Mesothelial cell of epicardium (in vitro differentiated cells): ENCODE data around the gene DENND1A. TPM values are rescaled to one million over a fixed set of nuclear protein-coding genes. Genes with fewer than 3 reads are reported as not detected.

Source experiments
- DNase-seq, 2 experiments: peaks; one replicate each; pipeline ENCODE4 v3.0.0; 2021; ENCODE audit warnings: low spot score in 2 of 2; ENCODE audit not compliant: unreplicated experiment in 2 of 2
- H3K27ac Mint-ChIP-seq: 2 replicates; pipeline ENCODE4 v1.8.0; 2021; ENCODE audit warnings: mixed read lengths
- H3K27me3 Mint-ChIP-seq: 2 replicates; pipeline ENCODE4 v1.8.0; 2021; ENCODE audit warnings: low read depth, mixed read lengths
- H3K36me3 Mint-ChIP-seq: 2 replicates; pipeline ENCODE4 v1.8.0; 2021; ENCODE audit warnings: mixed read lengths
- H3K4me1 Mint-ChIP-seq: 2 replicates; pipeline ENCODE4 v1.8.0; 2021; ENCODE audit warnings: mixed read lengths
- H3K4me3 Mint-ChIP-seq: 2 replicates; pipeline ENCODE4 v1.8.0; 2021; ENCODE audit warnings: mild to moderate bottlenecking, moderate library complexity, mixed read lengths
- H3K9me3 Mint-ChIP-seq: 2 replicates; pipeline ENCODE4 v1.8.0; 2021; ENCODE audit warnings: mixed read lengths
- total RNA-seq: library from RNA; stranded (reverse); gene quantifications from 3 replicates; pipeline ENCODE4 v1.2.1, GENCODE V29; 2021
- TF ChIP-seq, protein P1 (sequence below): fragments of 200-600 bp; sonication (generic); IDR thresholded peaks from one replicate; pipeline ENCODE4 v1.5.0; 2021; ENCODE audit warnings: antibody characterized with exemption; ENCODE audit not compliant: unreplicated experiment

The DENND1A gene
- total RNA-seq, 1 donor from 2014 or later: 23.4 TPM

- H3K36me3 Mint-ChIP-seq: no peaks in the 10 kb centered on the region
- H3K4me1 Mint-ChIP-seq: peaks cover 9% of the 10 kb centered on the region
- no peaks in the 10 kb centered on the region for H3K9me3 Mint-ChIP-seq
- no peak for DNase-seq
- no peak overlapping the region for H3K27ac Mint-ChIP-seq
- H3K27me3 Mint-ChIP-seq: no peaks in the 10 kb centered on the region
- no peak overlapping the region for H3K4me3 Mint-ChIP-seq
- TF ChIP-seq, protein P1, sequence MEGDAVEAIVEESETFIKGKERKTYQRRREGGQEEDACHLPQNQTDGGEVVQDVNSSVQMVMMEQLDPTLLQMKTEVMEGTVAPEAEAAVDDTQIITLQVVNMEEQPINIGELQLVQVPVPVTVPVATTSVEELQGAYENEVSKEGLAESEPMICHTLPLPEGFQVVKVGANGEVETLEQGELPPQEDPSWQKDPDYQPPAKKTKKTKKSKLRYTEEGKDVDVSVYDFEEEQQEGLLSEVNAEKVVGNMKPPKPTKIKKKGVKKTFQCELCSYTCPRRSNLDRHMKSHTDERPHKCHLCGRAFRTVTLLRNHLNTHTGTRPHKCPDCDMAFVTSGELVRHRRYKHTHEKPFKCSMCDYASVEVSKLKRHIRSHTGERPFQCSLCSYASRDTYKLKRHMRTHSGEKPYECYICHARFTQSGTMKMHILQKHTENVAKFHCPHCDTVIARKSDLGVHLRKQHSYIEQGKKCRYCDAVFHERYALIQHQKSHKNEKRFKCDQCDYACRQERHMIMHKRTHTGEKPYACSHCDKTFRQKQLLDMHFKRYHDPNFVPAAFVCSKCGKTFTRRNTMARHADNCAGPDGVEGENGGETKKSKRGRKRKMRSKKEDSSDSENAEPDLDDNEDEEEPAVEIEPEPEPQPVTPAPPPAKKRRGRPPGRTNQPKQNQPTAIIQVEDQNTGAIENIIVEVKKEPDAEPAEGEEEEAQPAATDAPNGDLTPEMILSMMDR: no peak
These were observed 309.7 kb downstream of the DENND1A start for GRCh38 chr9:123620239-123620638.

GRCh38 chr9:123617952-123618678 is 311.8 kb downstream of the DENND1A start:
- H3K4me3 Mint-ChIP-seq: no peak overlapping the region
- no peaks in the 10 kb centered on the region for H3K36me3 Mint-ChIP-seq
- TF ChIP-seq, protein P1: no peak
- DNase-seq: no peak
- no peaks in the 10 kb centered on the region for H3K27me3 Mint-ChIP-seq
- H3K27ac Mint-ChIP-seq: no peak overlapping the region
- H3K4me1 Mint-ChIP-seq: peaks cover 9% of the 10 kb centered on the region
- no peaks in the 10 kb centered on the region for H3K9me3 Mint-ChIP-seq

- Mint-ChIP-seq H3K36me3 (no peaks in the 10 kb centered on the region), H3K27ac (no peak overlapping the region), H3K9me3 (no peaks in the 10 kb centered on the region), H3K4me3 (no peak overlapping the region), H3K27me3 (no peaks in the 10 kb centered on the region), H3K4me1 (peaks cover 9% of the 10 kb centered on the region)
- TF ChIP-seq, protein P1: no peak
- DNase-seq: no peak
These were observed 312.6 kb downstream of the DENND1A start for GRCh38 chr9:123617286-123617685.

DNA sequence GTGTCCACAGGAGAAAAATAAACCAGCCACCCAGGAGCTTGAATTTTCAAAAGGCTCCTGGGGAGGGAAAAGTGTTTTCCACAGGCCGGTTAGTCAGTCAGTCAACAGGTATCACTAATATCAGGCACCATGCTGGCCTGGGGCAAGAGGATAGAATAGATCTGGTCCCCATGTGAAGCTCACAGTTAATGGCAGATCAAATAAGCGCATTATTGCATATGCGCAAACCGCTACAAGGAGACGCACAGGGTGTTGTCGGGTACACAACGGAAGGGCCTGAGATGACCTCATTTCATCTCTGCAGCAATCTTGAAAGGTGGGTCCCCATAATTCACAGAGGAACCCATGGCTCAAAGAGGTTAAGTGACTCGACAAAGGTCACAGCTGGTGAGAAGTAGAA is 313.2 kb downstream of the DENND1A start:
- H3K9me3 Mint-ChIP-seq: no peaks in the 10 kb centered on the region
- no peaks in the 10 kb centered on the region for H3K27me3 Mint-ChIP-seq
- DNase-seq: no peak
- TF ChIP-seq, protein P1: no peak
- no peak overlapping the region for H3K4me3 Mint-ChIP-seq
- H3K27ac Mint-ChIP-seq: no peak overlapping the region
- H3K4me1 Mint-ChIP-seq: peaks cover 9% of the 10 kb centered on the region
- no peaks in the 10 kb centered on the region for H3K36me3 Mint-ChIP-seq

DNA sequence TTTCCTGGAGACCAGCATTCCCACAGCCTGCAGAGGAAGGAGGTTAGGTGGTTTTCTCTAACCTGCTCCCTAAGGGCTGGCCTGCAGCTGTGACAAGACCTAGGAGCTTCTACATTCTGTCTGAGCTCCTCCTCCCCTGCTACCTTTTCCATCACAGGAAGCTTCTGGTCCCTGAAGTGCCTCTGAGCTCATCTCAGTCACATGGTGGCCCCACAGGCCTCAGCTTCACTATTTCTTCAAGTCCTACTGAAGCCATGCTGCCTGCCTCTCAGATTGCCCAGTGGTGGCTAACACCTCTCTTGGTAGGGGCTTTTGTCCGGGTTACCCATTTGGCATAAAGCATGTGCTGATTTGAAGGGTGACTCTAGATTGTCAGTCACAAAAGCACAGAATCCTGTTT is 314.5 kb downstream of the DENND1A start:
- no peak for DNase-seq
- Mint-ChIP-seq H3K4me1 (peaks cover 16% of the 10 kb centered on the region), H3K36me3 (no peaks in the 10 kb centered on the region), H3K4me3 (no peak overlapping the region), H3K27ac (no peak overlapping the region), H3K9me3 (no peaks in the 10 kb centered on the region), H3K27me3 (no peaks in the 10 kb centered on the region)
- TF ChIP-seq, protein P1: no peak
